ENCODE data around the gene PNPLA3.

PNPLA3 gene

GRCh38 chr22:43923191-43923590, 414 bp upstream of the PNPLA3 start:
- DNase-seq (ENCODE audit: low read depth in 2 of 2), result no peak

- DNase-seq (ENCODE audit: low read depth in 2 of 2), result no peak
These were observed 1.3 kb downstream of the PNPLA3 start for GRCh38 chr22:43924877-43925276.

- DNase-seq (ENCODE audit: low read depth in 2 of 2), result no peak
These were observed 2.1 kb downstream of the PNPLA3 start for GRCh38 chr22:43925433-43926348.

- no peak for DNase-seq (ENCODE audit: low read depth in 2 of 2)
These were observed 2.7 kb downstream of the PNPLA3 start for GRCh38 chr22:43926349-43926710.

GRCh38 chr22:43928468-43928867, 4.9 kb downstream of the PNPLA3 start:
- no peak for DNase-seq (ENCODE audit: low read depth in 2 of 2)

GRCh38 chr22:43928908-43929307, 5.3 kb downstream of the PNPLA3 start:
- no peak for DNase-seq (ENCODE audit: low read depth in 2 of 2)

GRCh38 chr22:43931771-43932170, 8.2 kb downstream of the PNPLA3 start:
- no peak for DNase-seq (ENCODE audit: low read depth in 2 of 2)

DNA sequence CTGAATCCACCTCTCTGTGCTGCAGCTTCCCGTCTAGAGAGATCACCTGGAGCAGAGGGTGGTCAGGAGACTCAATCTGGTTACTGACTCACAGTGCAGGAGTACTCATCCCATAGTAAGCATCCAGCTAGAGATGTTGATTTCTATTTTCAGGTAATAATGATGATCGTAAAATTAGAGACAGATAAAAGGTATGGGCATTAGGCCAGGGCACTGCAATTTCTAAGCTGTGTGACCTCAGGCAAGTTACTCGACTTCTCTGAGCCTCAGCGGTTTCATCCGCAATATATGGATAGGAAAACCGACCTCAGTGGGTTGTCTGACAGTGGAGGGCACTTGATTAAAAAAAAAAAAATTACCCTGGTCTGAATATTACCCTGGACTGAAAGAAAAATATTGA, 17.8 kb downstream of the PNPLA3 start:
- no peak for DNase-seq (ENCODE audit: low read depth in 2 of 2)

DNA sequence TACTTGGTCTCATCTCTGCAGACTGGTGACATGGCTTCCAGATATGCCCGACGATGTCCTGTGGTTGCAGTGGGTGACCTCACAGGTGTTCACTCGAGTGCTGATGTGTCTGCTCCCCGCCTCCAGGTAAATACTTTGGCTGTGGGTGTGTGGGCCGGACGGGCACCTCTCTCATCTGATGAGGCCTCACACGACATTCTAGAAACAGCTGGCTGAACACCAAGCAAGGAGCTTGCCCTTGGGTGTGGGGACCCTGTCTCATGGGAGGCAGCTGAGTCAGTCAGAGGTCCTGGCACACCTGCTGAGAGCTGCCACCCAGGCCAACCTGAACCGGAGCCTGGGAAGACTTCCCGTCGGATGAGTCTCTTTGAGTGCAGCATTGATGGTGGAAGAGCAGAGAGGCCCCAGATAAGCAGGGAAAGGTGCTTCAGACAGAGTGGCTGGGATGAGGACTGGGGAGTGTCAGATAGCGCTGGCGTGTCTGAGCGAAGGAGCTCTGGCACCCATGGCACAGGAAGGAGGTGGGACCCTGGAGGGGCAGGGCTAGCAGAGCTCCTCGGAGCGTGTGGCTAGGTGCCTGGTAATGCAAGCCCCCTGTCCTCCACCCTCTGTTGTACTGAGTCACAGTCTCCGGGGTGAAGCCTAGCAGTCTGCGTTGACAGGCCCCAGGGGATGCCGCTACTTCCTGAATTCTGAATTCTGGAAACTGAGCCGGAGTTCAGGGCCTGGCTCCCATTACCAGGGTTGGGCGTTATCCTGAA, 21.2 kb downstream of the PNPLA3 start:
- no peak for DNase-seq (ENCODE audit: low read depth in 2 of 2)

DNA sequence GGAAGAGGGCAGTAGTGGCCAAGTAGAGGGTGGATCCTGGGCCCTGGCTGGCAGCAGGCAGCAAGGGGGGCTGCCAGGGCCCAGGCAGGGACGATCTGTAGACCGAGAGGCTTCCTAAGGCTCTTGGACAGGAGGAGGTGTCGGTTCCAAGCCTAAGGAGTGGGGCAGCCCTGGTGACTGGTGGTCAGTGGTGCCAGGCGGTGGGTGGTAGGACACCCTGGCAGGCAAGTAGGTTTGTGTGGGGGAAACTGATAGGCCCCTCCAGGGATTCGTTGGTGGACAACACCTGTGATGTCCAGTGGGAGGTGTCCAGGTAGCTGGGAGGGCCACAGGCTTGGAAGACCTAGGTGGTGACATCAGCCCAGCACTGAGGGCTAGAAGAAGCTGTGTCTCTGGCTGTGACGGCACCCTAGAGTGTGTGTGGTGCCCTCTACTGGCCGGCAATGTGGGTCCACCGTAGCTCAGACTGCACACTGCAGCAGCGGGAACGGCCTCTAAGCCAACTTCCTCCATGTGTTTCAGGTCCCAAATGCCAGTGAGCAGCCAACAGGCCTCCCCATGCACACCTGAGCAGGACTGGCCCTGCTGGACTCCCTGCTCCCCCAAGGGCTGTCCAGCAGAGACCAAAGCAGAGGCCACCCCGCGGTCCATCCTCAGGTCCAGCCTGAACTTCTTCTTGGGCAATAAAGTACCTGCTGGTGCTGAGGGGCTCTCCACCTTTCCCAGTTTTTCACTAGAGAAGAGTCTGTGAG, 22.2 kb downstream of the PNPLA3 start:
- DNase-seq (ENCODE audit: low read depth in 2 of 2), result peak; percentile 47 to 52

DNA sequence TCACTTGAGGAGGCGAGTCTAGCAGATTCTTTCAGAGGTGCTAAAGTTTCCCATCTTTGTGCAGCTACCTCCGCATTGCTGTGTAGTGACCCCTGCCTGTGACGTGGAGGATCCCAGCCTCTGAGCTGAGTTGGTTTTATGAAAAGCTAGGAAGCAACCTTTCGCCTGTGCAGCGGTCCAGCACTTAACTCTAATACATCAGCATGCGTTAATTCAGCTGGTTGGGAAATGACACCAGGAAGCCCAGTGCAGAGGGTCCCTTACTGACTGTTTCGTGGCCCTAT, 22.7 kb downstream of the PNPLA3 start:
- no peak for DNase-seq (ENCODE audit: low read depth in 2 of 2)

DNA sequence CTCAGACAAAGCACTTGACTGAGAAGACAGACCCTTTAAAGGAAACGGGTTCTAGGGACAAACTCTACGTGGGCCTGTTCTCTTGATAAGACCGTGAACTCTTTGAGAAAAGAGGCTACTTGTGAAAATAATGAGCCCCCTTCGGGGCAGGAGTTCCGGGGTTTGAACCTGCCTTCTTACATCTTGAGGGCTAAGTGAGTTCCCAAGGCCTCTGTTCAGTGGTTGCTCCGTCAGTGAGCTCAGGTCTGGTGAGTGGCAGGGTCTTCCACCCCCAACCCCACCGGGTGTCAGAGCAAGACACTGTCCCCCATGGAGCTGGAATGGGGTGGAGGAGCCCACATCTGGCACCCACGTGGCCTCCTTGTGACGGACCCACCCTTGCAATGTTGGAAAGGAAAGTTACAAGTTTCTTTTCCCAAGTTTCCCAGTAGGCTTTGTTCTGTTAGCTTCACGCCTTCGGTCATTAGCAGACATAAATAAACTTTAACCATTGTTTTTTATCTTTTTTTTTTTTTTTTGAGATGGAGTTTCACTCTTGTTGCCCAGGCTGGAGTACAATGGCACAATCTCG, 25.3 kb downstream of the PNPLA3 start:
- no peak for DNase-seq (ENCODE audit: low read depth in 2 of 2)

DNA sequence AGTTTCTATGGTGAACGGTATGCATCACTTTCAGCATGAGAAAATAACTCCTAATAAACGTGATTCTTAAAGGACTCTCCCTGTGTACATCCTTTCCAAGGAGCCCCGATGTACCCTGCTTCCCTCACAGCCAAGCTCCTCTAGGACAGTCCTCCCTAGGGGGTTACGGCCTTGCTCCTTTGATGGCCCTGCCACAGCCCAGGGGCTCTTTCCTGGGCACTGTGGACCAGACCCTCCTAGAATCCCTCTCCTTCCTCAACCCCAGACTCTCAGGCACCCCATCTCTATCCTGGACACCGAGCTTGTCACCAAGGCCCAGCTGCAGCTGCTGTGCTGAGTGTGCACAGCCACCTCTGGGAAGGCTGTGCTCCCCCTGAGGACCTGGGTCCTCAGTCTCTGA, 27.8 kb downstream of the PNPLA3 start:
- DNase-seq (ENCODE audit: low read depth in 2 of 2), result no peak

DNA sequence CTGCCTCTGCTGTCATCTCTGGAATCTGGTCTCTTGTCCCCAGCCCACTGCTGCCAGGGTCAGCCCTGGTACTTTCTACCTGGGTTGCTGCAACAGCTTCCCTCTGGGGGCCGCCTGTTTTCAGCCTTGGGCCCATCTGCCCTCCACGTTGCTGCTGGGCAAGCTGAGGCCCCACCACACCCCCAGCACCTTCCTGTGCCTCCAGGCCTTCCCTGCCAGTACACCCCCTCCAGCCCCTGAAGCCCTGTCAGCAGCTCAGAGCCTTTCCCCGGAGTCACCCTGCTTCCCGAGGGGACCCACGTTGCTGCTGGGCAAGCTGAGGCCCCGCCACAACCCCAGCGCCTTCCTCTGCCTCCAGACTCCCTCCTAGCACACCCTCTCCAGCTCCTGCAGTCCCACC, 28.4 kb downstream of the PNPLA3 start:
- no peak for DNase-seq (ENCODE audit: low read depth in 2 of 2)

GRCh38 chr22:43953988-43954785, 30.6 kb downstream of the PNPLA3 start:
- no peak for DNase-seq (ENCODE audit: low read depth in 2 of 2)

DNA sequence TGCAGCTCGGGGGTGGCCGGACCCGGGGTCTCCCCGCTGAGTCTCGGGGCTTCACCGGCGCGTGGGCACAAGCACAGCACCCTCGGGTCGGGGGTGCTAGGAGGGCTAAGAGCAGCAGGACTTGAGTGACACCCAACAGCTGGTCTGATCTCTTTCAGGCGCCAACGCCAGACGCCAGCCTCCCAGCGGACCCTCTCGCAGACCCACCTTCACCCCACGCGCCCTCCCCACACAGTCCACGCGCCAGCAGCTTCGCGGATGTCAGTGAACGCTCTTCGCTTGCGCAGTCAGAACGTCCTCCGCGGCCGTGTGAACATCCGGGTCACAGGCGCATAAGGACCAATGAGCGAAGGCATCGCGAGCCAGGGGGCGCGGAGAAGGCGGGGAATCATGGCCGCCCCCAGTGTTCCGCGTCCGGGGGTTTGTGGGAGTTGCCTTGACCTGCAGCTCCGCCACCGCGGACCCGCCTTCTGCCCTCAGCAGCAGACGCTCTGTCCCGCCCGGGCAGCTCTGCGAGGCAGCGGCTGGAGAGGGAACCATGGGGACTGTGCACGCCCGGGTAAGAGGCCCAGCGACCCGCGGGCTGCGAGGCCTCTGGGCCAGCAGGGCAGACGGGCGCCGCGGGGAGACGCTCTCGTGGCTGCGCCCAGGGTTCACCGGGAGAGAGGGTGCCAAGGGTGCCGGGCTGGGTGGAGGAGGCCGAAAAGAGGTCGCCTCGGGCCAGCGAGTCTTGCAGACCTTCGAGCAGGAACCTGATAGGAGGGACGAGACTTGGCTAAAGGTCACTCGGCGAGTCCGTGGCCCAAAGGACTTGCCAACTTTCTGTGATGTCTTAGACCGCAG, 31.7 kb downstream of the PNPLA3 start, which contains the start of gene SAMM50:
SAMM50 (plus strand) TSS at position 403 of the 843 bp plus-strand sequence; CDS start at position 539, 136 bp downstream.
- peak; percentile 90 for DNase-seq (ENCODE audit: low read depth in 2 of 2)

GRCh38 chr22:43955883-43956782, 32.5 kb downstream of the PNPLA3 start:
- no peak for DNase-seq (ENCODE audit: low read depth in 2 of 2)

DNA sequence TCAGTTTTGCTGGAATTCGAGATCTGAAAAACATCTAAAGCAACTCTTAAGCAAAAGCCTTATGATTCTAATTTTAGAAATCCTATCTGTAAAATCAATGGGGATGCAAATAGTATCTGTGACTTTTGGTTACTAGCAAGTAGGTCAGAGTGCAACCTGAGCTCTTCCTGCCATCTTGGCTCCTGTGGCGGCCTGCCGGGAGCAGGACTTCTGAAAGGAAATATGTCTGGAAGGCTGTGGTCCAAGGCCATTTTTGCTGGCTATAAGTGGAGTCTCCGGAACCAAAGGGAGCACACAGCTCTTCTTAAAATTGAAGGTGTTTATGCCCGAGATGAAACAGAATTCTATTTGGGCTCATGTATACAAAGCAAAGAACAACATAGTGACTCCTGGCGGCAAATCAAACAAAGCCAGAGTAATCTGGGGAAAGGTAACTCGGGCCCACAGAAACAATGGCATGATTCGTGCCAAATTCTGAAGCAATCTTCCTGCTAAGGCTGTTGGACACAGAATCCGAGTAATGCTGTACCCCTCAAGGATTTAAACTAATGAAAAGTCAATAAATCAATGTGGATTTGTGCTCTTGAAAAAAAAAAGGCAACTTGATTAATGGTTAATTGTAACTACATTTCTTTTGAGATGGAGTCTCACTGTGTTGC, 33.3 kb downstream of the PNPLA3 start:
- DNase-seq (ENCODE audit: low read depth in 2 of 2), result no peak

- no peak for DNase-seq (ENCODE audit: low read depth in 2 of 2)
These were observed 34.3 kb downstream of the PNPLA3 start for GRCh38 chr22:43957871-43958270.

All from stimulated activated CD8-positive, alpha-beta memory T cell treated with anti-CD3 and anti-CD28 coated beads, Interleukin-15, amount 100 ng/mL, for 48 hours (primary cell).